WI38 (cell line): Measurements from ENCODE around the gene ARID4A.

Experiments used
- H3K4me3 ChIP-seq: 2 replicates; pipeline ENCODE4 v1.5.1; 2011; ENCODE audit warnings: low read depth, mild to moderate bottlenecking, control low read depth, low read length
- TF ChIP-seq, protein P1 (sequence below): IDR thresholded peaks from 2 replicates; pipeline ENCODE4 v1.5.1; 2012; ENCODE audit warnings: low read depth, mild to moderate bottlenecking, control low read depth, low read length

The ARID4A gene

DNA sequence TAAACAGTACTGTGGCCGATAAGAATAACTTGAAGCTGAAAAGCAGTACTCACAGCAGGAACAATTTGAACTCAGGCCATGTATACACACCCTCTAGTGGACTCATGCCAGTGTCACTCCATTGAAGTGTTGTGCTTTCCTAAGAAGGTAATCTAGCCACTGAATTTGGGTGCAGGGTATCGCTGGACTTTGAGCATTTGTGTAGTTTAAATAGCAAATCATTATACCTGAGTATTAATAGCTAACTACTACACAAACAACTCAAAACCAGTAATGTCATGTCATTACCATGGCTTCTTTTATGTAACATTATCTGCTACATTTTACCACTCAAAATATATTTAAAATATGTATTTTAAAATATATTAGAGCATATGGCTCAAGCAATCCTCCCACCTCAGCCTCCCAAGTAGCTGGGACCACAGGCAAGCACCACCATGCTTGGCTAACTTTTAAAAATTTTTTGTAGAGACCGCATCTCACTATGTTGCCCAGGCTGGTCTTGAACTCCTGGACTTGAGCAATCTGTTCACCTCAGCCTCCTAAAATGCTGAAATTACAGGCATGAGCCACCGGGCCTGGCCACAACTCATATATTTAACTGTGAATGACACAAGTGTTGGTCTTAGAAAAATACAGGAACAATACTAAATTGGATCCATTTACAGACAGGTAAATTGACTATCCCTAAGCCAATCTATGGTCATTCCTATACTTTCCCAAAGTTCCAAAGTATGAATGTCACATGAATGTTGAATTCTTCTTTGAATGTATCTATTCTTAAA, 25.6 kb upstream of the ARID4A start:
- H3K4me3 ChIP-seq: no peak overlapping the region
- TF ChIP-seq, protein P1, sequence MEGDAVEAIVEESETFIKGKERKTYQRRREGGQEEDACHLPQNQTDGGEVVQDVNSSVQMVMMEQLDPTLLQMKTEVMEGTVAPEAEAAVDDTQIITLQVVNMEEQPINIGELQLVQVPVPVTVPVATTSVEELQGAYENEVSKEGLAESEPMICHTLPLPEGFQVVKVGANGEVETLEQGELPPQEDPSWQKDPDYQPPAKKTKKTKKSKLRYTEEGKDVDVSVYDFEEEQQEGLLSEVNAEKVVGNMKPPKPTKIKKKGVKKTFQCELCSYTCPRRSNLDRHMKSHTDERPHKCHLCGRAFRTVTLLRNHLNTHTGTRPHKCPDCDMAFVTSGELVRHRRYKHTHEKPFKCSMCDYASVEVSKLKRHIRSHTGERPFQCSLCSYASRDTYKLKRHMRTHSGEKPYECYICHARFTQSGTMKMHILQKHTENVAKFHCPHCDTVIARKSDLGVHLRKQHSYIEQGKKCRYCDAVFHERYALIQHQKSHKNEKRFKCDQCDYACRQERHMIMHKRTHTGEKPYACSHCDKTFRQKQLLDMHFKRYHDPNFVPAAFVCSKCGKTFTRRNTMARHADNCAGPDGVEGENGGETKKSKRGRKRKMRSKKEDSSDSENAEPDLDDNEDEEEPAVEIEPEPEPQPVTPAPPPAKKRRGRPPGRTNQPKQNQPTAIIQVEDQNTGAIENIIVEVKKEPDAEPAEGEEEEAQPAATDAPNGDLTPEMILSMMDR: no peak

DNA sequence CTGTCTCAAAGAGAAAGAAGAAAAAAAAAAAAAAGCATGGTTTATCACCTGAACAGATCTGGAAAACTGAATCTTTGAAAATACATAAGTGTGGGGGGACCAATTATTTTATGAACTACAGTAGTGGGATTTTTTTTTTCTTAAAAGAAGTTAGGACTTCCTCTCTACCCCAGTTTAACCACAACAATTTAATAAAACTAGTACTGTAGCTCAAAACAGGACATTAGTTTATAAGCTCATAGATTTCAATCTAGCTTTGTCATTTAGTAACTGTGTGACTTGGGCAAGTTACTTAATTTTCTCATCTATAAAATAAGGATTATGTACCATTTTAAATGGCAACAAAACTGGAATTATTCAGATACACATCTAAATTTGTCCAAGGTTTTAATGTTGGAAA, 23.5 kb upstream of the ARID4A start:
- TF ChIP-seq, protein P1: no peak
- no peak overlapping the region for H3K4me3 ChIP-seq

DNA sequence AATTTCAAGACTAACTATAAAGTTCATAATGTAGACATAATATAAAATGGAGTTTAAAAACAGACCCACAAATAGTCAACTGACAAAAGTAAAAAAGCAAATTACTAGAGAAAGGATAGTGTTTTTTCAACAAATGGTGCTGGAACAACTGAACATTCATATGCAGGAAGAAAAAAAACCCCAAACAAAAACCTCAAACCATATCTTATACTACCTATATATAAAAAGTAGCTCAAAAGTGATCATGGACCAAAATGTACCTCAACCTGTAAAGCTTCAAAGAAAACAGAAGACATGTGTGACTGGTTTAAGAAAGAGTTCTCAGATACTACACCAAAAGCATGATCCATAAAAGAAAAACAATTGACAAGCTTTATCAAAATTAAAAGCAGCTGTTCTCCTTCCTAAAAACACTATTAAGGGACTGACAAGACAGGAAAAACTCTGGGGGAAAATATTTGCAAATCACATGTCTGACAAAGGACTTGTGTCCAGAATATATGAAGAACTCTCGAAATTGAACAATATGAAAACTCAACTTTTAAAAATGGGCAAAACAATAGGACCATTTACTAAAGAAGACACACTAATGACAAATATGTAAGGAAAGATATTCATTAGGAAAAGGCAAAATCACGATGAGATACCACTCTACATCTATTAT, 22.7 kb upstream of the ARID4A start:
- TF ChIP-seq, protein P1: no peak
- H3K4me3 ChIP-seq: no peak overlapping the region

DNA sequence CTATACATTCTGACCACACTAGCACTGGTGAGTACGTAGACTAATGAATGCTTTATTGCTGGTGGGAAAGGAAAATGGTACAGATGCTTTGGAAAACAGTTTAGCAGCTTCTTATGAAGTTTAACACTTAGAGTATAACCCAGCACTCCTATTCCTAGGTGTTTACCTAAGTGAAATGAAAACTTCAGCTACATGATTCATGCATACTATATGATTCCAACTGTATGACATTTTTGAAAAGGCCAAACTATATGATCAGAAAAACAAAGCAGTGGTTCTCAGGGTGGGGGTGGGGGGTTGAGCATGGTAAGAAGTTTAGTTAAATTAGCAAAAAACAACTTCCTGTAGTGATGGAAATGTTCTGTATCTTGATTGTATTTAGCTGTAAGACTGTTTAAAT, 22.1 kb upstream of the ARID4A start:
- no peak overlapping the region for H3K4me3 ChIP-seq
- TF ChIP-seq, protein P1: no peak

- TF ChIP-seq, protein P1: no peak
- H3K4me3 ChIP-seq: no peak overlapping the region
These were observed 20.2 kb upstream of the ARID4A start for GRCh38 chr14:58278177-58278576.

- TF ChIP-seq, protein P1: no peak
- H3K4me3 ChIP-seq: no peak overlapping the region
These were observed 17.2 kb upstream of the ARID4A start for GRCh38 chr14:58280954-58281787.

GRCh38 chr14:58281969-58282368, 16.4 kb upstream of the ARID4A start:
- no peak overlapping the region for H3K4me3 ChIP-seq
- TF ChIP-seq, protein P1: no peak
